ENCODE measurements around the gene TPTE. TPM values are rescaled to one million over a fixed set of nuclear protein-coding genes. Genes with fewer than 3 reads are reported as not detected.
"Not testable (repeated sequence)": the region's sequence is repeated elsewhere in the genome, so short reads cannot be mapped to it uniquely, and the experiment has no call there.

The TPTE gene
- total RNA-seq, 1 experiment from 2014 or later, result not detected

DNA sequence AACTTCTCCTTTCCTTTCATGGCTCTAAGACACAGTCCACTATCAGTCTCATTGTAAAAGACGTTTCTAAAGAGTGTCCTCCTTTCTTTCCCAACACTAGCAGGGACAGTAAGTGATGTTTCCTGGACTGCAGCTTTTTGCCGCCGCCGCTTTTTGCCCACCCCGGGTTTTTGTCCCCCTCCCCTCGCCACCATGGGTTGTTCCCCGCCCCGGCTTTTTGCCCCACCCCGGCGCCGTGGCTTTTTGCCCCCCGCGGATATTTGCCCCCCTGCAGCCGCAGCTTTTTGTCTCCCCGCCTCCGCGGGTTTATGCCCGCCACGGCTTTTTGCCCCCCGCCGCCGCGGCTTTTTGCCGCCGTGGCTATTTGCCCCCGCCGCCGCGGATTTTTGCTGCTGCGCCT lies 95.2 kb downstream of the TPTE start:
- no peak for DNase-seq (ENCODE audit: low read depth)

GRCh38 chr21:10617133-10617752 lies 95.9 kb downstream of the TPTE start:
- not testable (repeated sequence) for DNase-seq (ENCODE audit: low read depth)

DNA sequence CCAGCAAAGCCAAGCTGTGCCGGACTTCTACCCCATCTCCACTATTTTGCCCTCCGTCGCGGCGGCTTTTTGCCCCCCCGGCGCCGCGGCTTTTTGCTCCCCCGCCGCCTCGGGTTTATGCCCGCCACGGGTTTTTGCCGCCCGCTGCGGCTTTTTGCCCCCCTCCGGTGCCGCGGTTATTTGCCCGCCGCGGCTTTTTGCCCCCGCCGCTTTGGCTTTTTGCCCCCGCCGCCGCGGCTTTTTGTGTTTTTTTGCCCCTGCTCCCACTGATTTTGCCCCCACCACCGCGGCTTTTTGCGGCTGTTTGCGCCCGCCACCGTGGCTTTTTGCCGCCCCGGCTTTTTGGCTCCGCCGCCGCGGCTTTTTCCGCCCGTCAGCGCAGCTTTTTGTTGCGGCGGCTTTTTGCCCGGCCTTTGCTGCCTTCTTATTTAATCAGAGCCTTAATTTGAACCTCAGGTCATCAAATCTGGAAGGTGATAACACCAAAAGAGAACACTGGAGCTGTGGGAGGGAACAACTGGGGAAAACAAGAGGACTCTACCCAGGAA lies 106.0 kb downstream of the TPTE start:
- no peak for DNase-seq (ENCODE audit: low read depth)

GRCh38 chr21:10629239-10629638 lies 107.9 kb downstream of the TPTE start:
- not testable (repeated sequence) for DNase-seq (ENCODE audit: low read depth)

DNA sequence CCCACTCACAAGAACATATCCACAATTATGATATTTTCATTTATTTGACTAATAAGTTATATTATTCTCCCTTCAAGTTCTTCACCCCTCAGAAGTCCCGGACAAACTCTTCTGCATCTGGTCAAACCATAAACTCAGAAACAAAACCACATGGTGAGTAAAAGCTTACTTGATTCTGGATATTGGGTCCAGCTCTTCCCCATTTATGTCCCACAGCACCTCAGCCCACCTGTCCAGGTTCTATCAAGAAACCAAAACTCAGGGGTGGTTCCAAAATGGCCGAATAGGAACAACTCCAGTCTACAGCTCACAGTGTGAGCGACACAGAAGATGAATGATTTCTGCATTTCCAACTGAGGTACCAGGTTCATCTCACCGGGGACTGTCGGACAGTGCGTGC lies 109.4 kb downstream of the TPTE start:
- DNase-seq (ENCODE audit: low read depth), result not testable (repeated sequence)

DNA sequence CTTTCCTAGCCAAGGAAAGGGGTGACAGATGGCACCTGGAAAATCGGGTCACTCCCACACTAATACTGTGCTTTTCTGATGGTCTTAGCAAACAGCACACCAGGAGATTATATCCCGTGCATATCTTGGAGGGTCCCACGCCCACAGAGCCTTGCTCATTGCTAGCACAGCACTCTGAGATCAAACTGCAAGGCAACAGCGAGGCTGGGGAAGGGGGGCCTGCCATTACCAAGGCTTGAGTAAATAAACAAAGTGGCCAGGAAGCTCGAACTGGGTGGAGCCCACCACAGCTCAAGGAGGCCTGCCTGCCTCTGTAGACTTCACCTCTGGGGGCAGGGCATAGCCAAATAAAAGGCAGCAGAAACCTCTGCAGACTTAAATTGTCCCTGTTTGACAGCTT lies 109.9 kb downstream of the TPTE start:
- not testable (repeated sequence) for DNase-seq (ENCODE audit: low read depth)

DNA sequence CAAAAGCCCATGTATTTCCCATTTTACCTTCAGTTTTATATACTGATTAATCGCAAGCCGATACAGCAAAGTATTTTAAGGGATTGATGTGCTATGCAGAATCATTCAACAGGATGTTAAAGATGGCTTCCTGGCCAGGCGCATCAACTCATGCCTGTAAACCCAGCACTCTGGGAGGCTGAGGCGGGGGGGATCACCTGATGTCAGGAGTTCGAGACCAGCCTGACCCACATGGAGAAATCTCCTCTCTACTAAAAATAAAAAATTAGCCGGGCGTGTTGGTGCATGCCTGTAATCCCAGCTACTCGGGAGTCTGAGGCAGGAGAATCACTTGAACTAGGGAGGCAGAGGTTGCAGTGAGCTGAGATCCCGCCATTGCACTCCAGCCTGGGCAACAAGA lies 116.8 kb downstream of the TPTE start:
- DNase-seq (ENCODE audit: low read depth), result not testable (repeated sequence)

- DNase-seq (ENCODE audit: low read depth), result no peak
These were observed 117.7 kb downstream of the TPTE start for GRCh38 chr21:10639123-10639522.

GRCh38 chr21:10639746-10640145 lies 118.4 kb downstream of the TPTE start:
- not testable (repeated sequence) for DNase-seq (ENCODE audit: low read depth)

GRCh38 chr21:10640446-10640845 lies 119.1 kb downstream of the TPTE start:
- DNase-seq (ENCODE audit: low read depth), result no peak

DNA sequence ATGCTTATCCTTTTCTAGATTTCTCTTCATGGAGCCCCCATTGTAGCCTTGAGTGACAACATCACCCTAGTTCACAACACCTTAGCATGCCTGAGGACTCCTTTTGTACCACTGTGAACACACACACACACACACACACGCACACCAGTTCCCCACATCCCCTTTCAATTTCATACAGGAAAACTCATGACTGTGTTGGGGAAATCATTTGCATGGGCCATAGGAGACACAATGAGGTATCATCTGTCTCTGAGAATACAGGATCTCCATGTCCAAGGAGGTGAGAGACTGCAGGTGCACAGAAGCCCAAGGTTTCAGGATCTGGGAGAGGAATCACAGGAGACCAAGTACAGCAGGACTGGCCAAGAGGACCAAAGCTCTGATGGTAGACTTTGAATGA lies 119.7 kb downstream of the TPTE start:
- no peak for DNase-seq (ENCODE audit: low read depth)

DNA sequence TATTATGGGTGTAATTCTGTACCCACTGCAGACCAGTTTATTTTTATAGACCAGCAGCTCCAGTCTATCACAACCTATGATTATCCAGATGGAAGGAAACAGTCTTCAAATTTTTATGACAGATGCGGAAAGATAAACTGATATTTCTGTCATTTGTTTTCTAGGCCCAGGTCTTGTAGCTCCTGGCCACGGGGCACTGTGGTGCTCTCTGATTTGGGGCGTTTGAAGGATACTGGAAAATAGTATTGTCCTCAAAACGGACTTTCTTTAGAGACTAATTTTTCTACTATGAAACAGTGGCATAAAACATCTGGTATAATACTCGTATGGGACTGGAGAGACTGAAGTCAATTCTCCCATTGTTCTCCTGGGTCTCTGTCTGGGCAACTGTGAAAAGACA lies 124.3 kb downstream of the TPTE start:
- DNase-seq (ENCODE audit: low read depth), result not testable (repeated sequence)

DNA sequence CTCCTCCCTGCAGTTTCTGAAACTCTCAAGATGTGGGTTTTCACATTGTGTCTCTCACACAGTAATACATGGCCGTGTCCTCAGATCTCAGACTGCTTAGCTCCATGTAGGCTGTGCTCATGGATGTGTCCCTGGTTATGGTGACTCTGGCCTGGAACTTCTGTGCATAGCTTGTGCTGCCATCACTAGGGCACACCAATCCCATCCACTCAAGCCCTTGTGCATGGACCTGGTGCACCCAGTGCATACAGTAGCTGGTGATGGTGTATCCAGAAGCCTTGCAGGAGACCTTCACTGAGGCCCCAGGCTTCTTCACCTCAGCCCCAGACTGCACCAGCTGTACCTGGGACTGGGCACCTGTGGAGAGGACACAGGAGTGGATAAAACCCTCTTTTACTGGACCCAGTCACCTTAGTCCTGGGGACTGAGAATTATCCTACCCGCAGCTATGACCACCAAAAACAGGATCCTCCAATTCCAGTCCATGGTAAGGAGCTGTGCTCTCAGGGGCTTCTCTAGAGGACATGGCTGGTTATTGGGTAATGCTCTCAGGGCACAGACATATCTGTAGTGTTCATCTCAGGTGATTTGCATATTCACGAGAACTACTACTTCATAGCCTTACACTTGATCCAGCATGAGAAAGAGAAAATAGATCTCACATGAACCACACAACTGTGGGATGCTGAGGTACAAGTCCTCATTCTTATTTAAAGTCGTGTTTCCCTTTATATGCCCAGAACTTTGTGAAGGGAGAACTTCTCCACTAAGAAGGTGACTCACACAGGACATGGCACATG lies 128.2 kb downstream of the TPTE start:
- not testable (repeated sequence) for DNase-seq (ENCODE audit: low read depth)

GRCh38 chr21:10650297-10650696 lies 128.9 kb downstream of the TPTE start:
- not testable (repeated sequence) for DNase-seq (ENCODE audit: low read depth)

Data from LHCN-M2 (cell line).